ENCODE measurements around the gene ARID4B. TPM values are rescaled to one million over a fixed set of nuclear protein-coding genes. Genes with fewer than 3 reads are reported as not detected.
A peak's percentile ranks its signal among the peaks of the same experiment; 100 is the strongest.

Gene ARID4B
- total RNA-seq, 1 donor from 2014 or later: 68.8 TPM

- TF ChIP-seq, protein P1, sequence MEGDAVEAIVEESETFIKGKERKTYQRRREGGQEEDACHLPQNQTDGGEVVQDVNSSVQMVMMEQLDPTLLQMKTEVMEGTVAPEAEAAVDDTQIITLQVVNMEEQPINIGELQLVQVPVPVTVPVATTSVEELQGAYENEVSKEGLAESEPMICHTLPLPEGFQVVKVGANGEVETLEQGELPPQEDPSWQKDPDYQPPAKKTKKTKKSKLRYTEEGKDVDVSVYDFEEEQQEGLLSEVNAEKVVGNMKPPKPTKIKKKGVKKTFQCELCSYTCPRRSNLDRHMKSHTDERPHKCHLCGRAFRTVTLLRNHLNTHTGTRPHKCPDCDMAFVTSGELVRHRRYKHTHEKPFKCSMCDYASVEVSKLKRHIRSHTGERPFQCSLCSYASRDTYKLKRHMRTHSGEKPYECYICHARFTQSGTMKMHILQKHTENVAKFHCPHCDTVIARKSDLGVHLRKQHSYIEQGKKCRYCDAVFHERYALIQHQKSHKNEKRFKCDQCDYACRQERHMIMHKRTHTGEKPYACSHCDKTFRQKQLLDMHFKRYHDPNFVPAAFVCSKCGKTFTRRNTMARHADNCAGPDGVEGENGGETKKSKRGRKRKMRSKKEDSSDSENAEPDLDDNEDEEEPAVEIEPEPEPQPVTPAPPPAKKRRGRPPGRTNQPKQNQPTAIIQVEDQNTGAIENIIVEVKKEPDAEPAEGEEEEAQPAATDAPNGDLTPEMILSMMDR (IDR thresholded peaks at IDR 0.05; ENCODE audit: unreplicated experiment): no peak
- Mint-ChIP-seq H3K4me3 (ENCODE audit: low read depth) (peak overlapping the region; percentile 53), H3K4me1 (ENCODE audit: low read depth) (peaks cover 21% of the 10 kb centered on the region), H3K9me3 (ENCODE audit: low read depth) (no peaks in the 10 kb centered on the region), H3K27me3 (no peaks in the 10 kb centered on the region), H3K27ac (peak overlapping the region; percentile 77), H3K36me3 (ENCODE audit: insufficient read depth) (peaks cover 23% of the 10 kb centered on the region)
- DNase-seq (ENCODE audit: low spot score, unreplicated experiment): no peak
Measured at GRCh38 chr1:235129774-235130570, 198.0 kb downstream of the ARID4B start.

DNA sequence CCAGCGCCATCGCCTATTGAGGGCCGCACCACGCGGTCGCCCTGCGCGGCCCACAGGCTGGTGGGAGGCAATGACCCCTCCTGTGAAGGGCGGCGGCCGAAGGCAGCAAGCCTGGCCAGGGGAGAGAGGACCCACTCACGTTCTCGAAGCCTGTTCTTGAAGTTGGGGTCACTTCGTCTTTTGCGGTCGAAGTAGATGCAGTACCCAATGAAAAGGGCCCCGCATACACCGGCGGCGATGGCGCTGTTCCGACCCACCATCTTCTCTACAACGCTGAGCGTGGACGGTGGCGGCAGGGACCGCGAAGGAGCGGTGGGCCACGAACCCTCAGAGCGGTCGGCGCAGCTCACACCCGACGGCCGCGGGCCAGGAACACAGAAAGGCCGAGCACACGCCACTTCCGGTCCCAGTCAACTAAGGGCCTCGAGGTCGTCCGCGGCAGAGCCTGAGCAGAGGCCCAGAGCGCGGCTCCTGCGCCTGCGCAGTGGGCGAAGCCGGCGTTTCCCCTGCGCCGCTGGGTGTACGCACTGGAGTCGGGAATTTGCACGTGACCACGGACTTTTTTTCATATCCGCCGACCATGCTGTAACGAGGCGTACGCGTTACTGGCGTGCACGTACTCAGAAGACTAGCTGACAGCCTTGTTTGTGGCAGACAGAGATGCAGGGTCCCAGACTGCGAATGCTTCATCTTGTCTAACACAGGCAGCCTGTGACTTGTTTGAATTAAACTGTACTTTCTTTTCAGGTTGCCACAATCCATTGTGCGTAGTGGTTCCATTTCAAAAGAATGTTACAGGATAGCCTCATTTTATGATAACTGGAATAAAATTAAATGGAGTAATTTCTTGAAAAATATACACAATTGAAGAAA is 199.3 kb downstream of the ARID4B start, which contains the start of gene TOMM20:
Gene TOMM20, minus strand, starts transcription at position 382 of the 873 bp plus-strand sequence. Its CDS starts 122 bp downstream, at position 260.
- peak within 1 kb of the TSS; percentile 91 for H3K4me3 Mint-ChIP-seq (ENCODE audit: low read depth)
- H3K27me3 Mint-ChIP-seq: no peaks in the 10 kb centered on the region
- peak within 1 kb of the TSS; percentile 100 for H3K27ac Mint-ChIP-seq
- TF ChIP-seq, protein P1 (IDR thresholded peaks at IDR 0.05; ENCODE audit: unreplicated experiment): no peak
- H3K36me3 Mint-ChIP-seq (ENCODE audit: insufficient read depth): peaks cover 19% of the 10 kb centered on the region
- peaks cover 22% of the 10 kb centered on the region for H3K4me1 Mint-ChIP-seq (ENCODE audit: low read depth)
- DNase-seq (ENCODE audit: low spot score, unreplicated experiment): peak; percentile 94
- no peaks in the 10 kb centered on the region for H3K9me3 Mint-ChIP-seq (ENCODE audit: low read depth)

DNA sequence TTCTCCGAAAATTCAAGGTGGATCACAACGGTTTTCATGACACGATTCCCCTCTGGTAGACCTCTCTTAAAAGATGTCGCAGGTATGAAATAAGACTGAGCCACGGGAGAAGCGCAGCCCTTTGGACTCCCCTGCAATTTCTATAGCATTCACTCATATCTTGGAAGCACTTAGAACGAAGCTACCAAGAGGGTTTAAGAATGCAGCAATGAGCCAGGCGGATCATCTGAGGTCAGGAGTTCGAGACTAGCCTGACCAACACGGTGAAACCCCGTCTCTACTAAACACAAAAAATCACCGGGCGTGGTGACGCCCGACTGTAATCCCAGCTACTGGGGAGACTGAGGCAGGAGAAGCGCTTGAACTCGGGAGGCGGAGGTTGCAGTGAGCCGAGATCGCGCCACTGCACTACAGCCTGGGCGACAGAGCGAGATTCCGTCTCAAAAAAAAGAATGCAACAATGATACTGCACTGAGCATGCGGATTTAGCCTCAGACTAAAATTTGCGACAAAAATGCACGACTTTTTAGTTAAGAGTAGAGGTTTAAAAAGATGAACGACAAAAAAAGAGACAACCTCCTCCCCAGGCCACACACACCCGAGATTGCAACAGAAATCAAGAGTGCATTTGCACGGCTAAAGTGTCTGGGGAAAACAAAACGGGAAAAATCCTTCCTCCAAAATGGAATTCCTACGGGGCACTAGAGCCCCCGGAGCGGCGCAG is 200.1 kb downstream of the ARID4B start:
- H3K9me3 Mint-ChIP-seq (ENCODE audit: low read depth): no peaks in the 10 kb centered on the region
- DNase-seq (ENCODE audit: low spot score, unreplicated experiment): no peak
- H3K4me1 Mint-ChIP-seq (ENCODE audit: low read depth): peaks cover 24% of the 10 kb centered on the region
- peak overlapping the region; percentile 91 for H3K4me3 Mint-ChIP-seq (ENCODE audit: low read depth)
- peak overlapping the region; percentile 100 for H3K27ac Mint-ChIP-seq
- TF ChIP-seq, protein P1 (IDR thresholded peaks at IDR 0.05; ENCODE audit: unreplicated experiment): no peak
- H3K36me3 Mint-ChIP-seq (ENCODE audit: insufficient read depth): peaks cover 18% of the 10 kb centered on the region
- H3K27me3 Mint-ChIP-seq: no peaks in the 10 kb centered on the region

GRCh38 chr1:235127203-235127602 is 200.8 kb downstream of the ARID4B start:
- Mint-ChIP-seq H3K4me1 (ENCODE audit: low read depth) (peaks cover 25% of the 10 kb centered on the region), H3K27me3 (no peaks in the 10 kb centered on the region), H3K36me3 (ENCODE audit: insufficient read depth) (peaks cover 17% of the 10 kb centered on the region), H3K4me3 (ENCODE audit: low read depth) (peak overlapping the region; percentile 91), H3K27ac (peak overlapping the region; percentile 100), H3K9me3 (ENCODE audit: low read depth) (no peaks in the 10 kb centered on the region)
- TF ChIP-seq, protein P1 (IDR thresholded peaks at IDR 0.05; ENCODE audit: unreplicated experiment): no peak
- DNase-seq (ENCODE audit: low spot score, unreplicated experiment): no peak

Data from progenitor cell of endocrine pancreas (in vitro differentiated cells).